Esophagus squamous epithelium (tissue), 4 donors: ENCODE results near the gene CUBN.

ENCODE experiments used
- POLR2A ChIP-seq, 4 donors: fragments of 450-650 bp; IDR thresholded peaks; one replicate each; pipeline ENCODE4 v1.6.1; 2017; ENCODE audit warnings: antibody characterized with exemption in 4 of 4, mild to moderate bottlenecking in 4 of 4, moderate library complexity in 3 of 4
- TF ChIP-seq, protein P1 (sequence below), 6 experiments: fragments of 450-650 bp in 4 of 6; fragments of 200-600 bp in 2 of 6; sonication (generic) in 2 of 6; IDR thresholded peaks; one replicate each; pipeline ENCODE4 v1.5.1; 2016 to 2019; ENCODE audit warnings: antibody characterized with exemption in 6 of 6, mild to moderate bottlenecking in 4 of 6, moderate library complexity in 4 of 6

DNA sequence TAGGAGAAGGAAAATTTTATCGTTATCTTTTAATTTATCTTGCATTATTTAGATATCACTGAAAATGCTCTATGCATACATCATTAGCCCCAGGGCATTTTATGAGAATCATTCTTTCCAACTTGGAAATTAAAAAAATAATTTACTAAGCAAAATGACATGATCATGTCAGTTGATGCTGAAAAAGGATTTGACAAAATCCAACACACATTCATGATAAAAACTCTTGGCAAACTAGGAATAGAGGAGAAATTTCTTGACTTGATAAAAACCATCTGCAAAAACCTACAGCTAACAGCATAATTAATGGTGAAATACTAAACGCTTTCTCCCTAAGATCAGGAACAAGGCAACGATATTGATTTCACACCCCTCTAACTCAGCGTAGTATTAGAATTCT lies 272.2 kb downstream of the CUBN start:
- TF ChIP-seq, protein P1, sequence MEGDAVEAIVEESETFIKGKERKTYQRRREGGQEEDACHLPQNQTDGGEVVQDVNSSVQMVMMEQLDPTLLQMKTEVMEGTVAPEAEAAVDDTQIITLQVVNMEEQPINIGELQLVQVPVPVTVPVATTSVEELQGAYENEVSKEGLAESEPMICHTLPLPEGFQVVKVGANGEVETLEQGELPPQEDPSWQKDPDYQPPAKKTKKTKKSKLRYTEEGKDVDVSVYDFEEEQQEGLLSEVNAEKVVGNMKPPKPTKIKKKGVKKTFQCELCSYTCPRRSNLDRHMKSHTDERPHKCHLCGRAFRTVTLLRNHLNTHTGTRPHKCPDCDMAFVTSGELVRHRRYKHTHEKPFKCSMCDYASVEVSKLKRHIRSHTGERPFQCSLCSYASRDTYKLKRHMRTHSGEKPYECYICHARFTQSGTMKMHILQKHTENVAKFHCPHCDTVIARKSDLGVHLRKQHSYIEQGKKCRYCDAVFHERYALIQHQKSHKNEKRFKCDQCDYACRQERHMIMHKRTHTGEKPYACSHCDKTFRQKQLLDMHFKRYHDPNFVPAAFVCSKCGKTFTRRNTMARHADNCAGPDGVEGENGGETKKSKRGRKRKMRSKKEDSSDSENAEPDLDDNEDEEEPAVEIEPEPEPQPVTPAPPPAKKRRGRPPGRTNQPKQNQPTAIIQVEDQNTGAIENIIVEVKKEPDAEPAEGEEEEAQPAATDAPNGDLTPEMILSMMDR (IDR thresholded peaks at IDR 0.05): no peak
- TF ChIP-seq POLR2A (IDR thresholded peaks at IDR 0.05): no peak
